ENCODE measurements around the gene TEX19.
A peak's percentile ranks its signal among the peaks of the same experiment; 100 is the strongest.

The TEX19 gene

DNA sequence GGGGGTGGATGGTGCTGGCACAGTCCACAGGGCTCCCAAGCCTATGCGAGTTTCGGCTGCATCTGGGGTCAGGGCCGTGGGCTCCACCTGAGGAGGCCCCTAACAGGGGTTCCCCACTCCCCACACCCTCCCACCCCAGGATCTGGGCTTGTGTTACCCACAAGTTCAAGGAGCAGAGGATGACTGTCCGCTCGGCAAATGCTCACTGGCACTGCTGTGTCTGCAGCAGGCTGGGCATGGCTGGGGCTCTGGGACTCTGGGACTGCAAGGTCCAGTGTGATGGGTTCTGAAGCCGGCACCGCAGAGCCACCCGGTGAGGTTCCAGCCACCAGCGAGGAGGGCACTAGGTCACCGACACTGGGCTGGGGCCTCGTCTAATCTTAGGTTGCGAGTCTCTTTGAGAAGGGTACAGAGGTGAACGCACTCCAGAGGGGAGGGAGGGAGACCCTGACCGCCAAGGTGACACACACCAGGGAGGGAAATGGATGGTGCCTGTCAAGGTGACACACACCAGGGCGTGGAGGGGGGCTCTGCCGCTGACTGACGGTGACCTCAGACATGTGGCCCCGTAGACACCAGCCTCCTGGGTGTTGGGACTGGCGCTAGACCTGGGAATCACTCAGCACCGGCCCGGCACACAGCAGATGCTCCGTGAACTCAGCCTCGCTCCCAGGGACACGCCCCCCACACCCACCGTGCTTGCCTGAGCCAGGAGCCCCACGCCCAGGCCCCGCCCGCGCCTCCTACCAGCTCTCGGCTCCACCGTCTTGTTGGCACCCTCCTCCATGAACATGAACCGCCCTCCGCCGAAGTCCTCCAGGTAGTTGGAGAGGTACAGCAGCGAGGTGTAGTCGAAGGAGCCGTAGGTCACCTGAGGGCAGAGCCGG is 38.6 kb downstream of the TEX19 start:
- no peak overlapping the region for H3K4me3 Mint-ChIP-seq
- no peak for TF ChIP-seq CTCF (IDR thresholded peaks at IDR 0.05)
- peaks cover 51% of the 10 kb centered on the region for H3K36me3 Mint-ChIP-seq (ENCODE audit: low read depth)
- H3K9me3 Mint-ChIP-seq: no peaks in the 10 kb centered on the region
- H3K27ac Mint-ChIP-seq: no peak overlapping the region
- H3K4me1 Mint-ChIP-seq: peaks cover 53% of the 10 kb centered on the region
- no peak for DNase-seq
- H3K27me3 Mint-ChIP-seq (ENCODE audit: low read depth, poor library complexity): peaks cover 16% of the 10 kb centered on the region

DNA sequence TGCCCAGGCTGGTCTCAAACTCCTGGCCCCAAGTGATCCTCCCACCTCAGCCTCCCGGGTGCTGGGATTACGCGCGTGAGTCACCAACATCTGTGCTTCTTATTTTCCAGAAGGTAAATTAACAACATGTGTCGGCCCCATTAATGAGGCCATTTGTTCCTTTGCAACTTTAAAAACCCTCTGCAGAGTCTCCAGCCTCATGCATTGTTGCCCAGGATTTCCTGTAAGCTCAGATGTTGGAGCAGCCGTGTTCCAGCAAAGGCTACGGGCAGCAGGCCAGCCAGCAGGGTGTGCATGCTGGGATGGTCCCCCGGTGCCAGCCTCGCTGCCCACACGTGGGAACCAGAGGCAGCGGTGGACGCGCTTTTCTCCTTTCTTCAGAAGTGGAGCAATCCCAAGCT is 40.0 kb downstream of the TEX19 start:
- TF ChIP-seq CTCF (IDR thresholded peaks at IDR 0.05): no peak
- Mint-ChIP-seq H3K9me3 (no peaks in the 10 kb centered on the region), H3K4me3 (no peak overlapping the region), H3K27ac (no peak overlapping the region), H3K36me3 (ENCODE audit: low read depth) (peaks cover 42% of the 10 kb centered on the region), H3K4me1 (peaks cover 39% of the 10 kb centered on the region), H3K27me3 (ENCODE audit: low read depth, poor library complexity) (peaks cover 16% of the 10 kb centered on the region)
- DNase-seq: no peak

DNA sequence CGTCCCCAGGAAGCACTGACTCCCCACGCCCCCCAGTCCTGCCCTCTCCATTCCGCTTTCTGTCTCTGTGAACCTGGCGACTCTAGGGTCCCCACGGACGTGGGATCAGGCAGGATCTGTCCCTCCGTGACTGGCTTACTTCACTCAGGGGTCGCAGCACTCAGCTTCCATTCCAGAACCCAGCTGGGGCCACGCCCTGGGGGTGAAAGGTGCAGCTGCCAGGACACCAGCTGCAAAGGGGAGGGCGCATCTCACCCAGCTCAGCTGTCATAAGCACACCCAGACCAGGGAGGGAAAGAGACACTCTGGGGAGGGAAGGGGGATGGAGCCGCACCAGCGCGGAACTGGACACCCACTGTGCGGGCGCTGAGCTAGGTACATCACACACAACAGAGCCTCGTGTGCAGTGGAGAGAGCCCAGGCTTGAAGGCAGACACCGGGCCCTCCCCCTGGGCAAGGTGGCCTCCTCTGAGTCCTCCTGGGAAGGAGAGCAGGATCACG is 40.6 kb downstream of the TEX19 start:
- Mint-ChIP-seq H3K4me1 (peaks cover 33% of the 10 kb centered on the region), H3K27me3 (ENCODE audit: low read depth, poor library complexity) (peaks cover 11% of the 10 kb centered on the region), H3K27ac (peak overlapping the region; percentile 89), H3K36me3 (ENCODE audit: low read depth) (peaks cover 37% of the 10 kb centered on the region), H3K4me3 (no peak overlapping the region), H3K9me3 (no peaks in the 10 kb centered on the region)
- no peak for DNase-seq
- TF ChIP-seq CTCF (IDR thresholded peaks at IDR 0.05): no peak

- Mint-ChIP-seq H3K4me1 (peaks cover 30% of the 10 kb centered on the region), H3K27ac (no peak overlapping the region), H3K27me3 (ENCODE audit: low read depth, poor library complexity) (peaks cover 11% of the 10 kb centered on the region), H3K4me3 (no peak overlapping the region), H3K9me3 (no peaks in the 10 kb centered on the region), H3K36me3 (ENCODE audit: low read depth) (peaks cover 36% of the 10 kb centered on the region)
- no peak for TF ChIP-seq CTCF (IDR thresholded peaks at IDR 0.05)
- no peak for DNase-seq
Observed at GRCh38 chr17:82400206-82400605, 41.2 kb downstream of the TEX19 start.

DNA sequence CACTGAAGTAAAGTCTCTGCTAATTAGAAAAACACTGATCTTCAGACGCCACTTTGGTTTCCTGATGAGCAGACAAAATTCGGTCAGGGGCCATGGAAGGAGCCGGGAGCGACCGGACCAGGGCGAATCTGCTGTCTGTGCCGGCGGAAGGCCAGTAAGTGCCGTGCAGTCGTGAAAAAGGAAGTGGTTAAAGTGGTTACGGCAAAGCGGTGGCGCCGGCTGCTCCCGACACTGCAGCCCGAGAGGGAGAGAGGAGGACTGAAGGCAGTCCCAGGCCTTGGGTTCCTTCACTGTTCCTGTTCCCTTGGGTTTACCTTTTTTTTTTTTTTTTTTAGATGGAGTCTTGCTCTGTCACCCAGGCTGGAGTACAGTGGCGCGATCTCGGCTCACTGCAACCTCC is 41.8 kb downstream of the TEX19 start:
- Mint-ChIP-seq H3K27ac (peak overlapping the region; percentile 56), H3K9me3 (no peaks in the 10 kb centered on the region), H3K36me3 (ENCODE audit: low read depth) (peaks cover 35% of the 10 kb centered on the region), H3K27me3 (ENCODE audit: low read depth, poor library complexity) (peaks cover 11% of the 10 kb centered on the region), H3K4me1 (peaks cover 28% of the 10 kb centered on the region), H3K4me3 (no peak overlapping the region)
- DNase-seq: no peak
- no peak for TF ChIP-seq CTCF (IDR thresholded peaks at IDR 0.05)

DNA sequence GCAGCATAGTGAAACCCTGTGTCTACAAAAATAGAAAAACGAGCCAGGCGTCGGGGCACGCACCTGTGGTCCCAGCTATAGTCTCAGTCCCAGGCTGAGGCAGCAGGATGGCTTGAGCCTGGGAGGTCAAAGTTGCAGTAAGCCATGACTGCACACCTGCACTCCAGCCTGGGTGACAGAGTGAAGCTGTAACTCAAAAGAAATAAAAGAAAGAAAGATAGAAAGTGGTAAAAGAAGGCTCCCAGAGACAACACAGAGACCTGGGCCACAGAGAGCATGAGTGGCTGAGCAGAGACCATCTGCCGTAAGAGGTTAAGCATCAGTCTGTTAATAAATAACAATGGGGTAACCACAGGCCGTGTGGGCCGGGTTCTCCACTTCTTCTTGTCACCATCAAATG is 43.8 kb downstream of the TEX19 start:
- Mint-ChIP-seq H3K36me3 (ENCODE audit: low read depth) (peaks cover 40% of the 10 kb centered on the region), H3K9me3 (no peaks in the 10 kb centered on the region), H3K27me3 (ENCODE audit: low read depth, poor library complexity) (peaks cover 9% of the 10 kb centered on the region), H3K4me3 (no peak overlapping the region), H3K4me1 (peaks cover 15% of the 10 kb centered on the region), H3K27ac (no peak overlapping the region)
- no peak for TF ChIP-seq CTCF (IDR thresholded peaks at IDR 0.05)
- no peak for DNase-seq

All from nephron progenitor cell (in vitro differentiated cells).